KBM-7 (cell line): Measurements from ENCODE around the gene CAPN10.
"Not testable (repeated sequence)": the region's sequence is repeated elsewhere in the genome, so short reads cannot be mapped to it uniquely, and the experiment has no call there.

Experiments used
- DNase-seq: peaks from one replicate; pipeline ENCODE4 v3.0.0-alpha.2; 2015
- in situ Hi-C: fragments of 300-500 bp; cut with MboI; formaldehyde crosslinking; loops from 2 replicates; pipeline ENCODE4 v1.14.3; 2020; ENCODE audit warnings: low sequenced_read_pairs, low pct_unique_long_range_greater_than_20kb, mixed read lengths

CAPN10 gene

DNA sequence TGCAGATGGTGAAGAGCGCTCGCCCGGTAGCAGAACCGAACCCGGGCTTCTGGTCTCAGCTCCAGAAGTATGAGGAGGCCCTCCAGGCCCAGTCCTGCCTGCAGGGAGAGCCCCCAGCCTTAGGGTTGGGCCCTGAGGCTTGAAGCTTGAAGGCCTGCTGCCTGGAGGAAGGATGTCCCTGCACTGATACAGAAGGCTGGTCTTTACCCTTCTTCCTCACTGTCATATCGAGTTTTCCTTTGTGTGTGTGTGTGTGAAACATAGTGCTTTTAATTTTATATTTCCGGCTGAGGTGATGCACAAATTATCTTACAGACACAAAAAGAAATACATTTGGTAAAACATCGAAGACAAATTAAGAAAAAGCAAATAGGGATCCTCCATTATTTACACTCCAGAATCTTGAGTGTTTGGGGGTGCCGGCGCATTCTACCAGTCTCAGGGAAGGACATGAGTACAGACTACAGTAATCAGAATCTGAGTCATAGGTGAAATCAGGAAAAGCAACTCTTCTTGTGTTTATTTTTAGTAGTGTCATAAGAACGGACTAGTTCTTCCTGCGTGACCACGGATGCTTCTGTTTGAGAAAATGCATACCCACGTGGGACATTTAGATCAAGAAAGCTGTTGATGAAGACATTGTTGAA is 25.1 kb upstream of the CAPN10 start:
- in situ Hi-C loops, result no loop called here
- no peak for DNase-seq

DNA sequence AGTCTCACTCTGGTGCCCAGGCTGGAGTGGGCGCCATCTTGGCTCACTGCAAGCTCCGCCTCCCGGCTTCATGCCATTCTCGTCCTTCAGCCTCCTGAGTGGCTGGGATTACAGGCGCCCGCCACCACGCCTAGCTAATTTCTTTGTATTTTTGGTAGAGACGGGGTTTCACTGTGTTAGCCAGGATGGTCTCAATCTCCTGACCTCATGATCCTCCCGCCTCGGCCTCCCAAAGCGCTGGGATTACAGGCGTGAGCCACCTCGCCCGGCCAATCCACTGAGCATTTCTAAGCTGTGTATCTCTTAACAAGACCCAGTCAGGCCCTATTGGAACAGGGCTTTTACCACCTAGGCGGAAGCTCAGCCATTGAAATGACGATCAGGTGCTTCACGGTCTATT is 23.3 kb upstream of the CAPN10 start:
- in situ Hi-C loops, DNase-seq: not testable (repeated sequence)

DNA sequence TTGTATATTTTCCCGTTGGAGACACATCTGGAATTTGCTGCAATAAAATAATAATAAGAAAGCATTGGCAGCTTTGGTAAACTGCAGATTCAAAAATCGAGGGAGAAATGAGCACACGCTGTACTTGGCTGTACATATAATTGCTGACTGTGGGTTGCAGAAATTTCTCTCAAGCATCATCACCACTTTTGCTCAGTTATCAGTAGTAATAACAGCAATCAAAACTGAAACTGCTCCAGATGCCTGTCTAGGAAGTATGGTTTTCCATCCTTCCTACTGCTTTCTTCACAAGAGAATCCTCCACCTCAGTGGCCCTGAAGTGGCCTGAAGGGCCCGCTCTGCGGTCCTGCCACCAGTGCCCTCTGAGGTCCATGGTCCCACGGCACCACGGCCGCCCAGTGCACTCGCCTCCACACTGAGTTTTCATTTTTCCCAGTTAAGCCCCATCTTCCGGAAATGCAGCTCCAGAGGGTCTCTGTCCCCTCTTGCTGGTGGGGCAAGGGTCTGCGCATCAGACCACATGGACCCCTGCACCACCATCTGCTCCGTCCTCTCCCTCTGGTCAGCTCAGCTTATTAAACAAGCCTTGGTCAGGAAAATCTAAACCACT is 22.5 kb upstream of the CAPN10 start:
- in situ Hi-C loops, result no loop called here

DNA sequence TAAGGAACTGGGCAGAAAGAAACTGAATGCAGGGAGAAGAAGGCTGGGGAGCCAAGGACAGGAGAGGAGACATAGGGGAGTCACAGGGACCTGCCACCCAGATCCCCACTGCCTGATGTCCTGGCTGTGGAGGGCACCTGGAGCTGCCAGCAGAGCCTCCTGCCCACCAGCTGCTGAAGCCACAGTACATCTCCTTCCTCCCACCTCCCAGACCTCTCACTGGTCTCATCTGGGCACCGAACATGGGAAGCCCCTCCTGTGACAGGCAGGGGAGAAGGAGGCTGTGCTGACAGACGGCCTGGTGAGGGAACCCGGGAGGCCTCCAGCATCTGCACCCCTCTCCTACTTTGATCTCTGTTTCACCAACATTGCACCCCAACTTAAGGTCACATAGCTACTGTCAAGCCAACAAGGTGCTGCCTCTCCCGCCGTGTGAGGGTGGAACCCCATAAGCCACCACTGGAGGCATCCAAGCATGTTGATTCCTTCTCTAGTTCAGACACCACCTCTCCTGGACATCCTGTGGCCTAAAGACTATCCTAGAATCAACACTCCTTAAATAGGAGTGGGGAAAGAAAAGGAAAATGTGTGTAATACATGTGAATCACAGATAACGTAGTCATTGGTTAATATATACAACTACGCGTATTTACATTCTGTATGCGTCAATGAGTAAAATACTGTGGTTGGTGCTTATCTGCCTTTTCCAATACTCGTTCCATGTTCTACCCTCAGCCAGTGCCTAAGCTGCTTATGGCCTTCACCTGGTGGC is 21.8 kb upstream of the CAPN10 start:
- DNase-seq, result no peak
- in situ Hi-C loops, result no loop called here

More for the DNA sequence above, 22.5 kb upstream of the CAPN10 start:
- no peak for DNase-seq

DNA sequence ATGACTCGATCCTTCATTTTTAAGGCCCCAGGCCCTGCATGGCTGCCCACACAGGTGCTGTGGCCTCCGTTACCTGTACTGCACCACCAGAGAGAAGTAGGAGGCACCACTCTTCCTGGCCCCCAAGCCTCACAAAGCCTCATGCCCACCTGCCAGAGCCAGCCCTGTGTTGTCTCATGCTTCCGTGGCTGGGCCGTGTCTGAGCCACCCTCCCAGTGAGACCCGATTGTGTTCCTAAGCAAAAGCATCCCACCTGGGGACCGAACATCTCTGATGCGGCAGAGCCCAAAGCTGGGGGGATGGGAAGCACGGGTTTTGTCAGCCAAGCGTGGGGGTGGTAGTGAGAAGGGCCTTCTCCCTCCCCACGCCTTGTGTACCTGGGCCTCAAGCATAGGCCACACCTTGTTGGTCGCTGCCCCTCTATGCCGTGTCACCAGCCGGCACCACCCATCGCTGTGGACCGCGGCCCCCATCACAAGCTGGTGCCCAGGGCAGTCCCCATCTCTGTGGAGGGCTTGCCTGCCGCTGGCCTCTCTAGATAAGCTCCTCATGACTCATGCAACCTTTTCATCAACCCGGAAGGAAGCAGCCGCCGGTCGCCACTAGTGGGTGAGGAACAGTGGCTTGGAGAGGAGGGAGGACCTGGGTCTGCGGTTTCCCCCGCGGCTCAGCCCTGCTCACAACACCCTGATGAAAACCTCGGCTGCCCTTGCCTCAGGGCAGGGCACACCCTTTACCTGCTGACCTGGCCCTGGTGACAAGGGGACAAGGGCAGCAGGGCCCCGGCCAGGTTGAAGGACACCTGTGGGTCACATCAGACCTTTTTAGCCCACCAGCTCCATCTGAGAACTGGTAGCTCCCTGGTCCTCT is 21.0 kb upstream of the CAPN10 start:
- in situ Hi-C loops, result no loop called here
- DNase-seq, result peak; percentile 98

DNA sequence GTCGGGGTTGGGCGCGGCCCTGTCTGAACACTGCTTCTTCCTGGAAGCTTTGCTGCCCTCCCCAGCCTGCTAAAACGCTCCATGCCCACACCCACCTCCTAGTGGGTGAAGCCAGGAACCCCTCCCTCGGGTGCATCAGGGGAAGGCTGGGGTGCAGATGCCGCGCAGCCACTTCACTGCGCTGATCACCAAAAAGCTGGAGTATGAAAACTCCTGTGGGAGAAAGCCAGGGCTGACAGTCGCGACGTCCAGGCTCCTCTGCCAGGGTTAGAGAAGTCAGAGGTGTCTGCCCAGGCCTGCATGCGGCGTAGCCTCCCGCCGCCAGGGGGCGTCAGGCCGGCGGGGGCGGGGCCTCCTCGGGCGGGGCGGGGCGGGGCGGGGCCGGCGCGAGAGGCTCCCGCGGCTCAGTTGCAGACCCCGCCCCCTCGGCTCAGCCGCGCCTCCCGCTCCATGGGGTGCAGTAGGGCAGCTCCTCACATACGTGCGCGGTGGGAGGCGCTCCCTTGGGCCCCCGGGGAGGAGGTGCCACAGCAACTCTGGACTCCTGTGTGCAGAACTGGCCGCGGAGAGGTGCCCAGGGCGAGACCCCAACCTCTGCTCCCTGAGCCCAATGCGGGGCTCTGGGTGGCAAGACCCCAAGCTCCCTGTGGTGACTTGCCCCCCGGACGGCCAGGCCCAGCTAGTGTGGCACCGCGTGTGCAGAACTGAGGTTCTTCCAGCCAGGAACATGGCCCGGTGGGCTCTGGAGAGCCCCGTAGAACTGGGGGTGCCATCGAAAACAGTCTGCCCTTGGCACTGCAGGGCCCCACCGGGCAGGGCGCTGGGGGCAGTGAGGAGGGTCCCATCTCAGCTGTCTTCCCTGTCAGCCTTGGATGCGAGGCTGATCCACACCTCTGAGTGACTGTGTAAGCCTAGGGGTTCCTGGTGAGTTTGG is 20.1 kb upstream of the CAPN10 start:
- in situ Hi-C loops, result no loop called here

DNA sequence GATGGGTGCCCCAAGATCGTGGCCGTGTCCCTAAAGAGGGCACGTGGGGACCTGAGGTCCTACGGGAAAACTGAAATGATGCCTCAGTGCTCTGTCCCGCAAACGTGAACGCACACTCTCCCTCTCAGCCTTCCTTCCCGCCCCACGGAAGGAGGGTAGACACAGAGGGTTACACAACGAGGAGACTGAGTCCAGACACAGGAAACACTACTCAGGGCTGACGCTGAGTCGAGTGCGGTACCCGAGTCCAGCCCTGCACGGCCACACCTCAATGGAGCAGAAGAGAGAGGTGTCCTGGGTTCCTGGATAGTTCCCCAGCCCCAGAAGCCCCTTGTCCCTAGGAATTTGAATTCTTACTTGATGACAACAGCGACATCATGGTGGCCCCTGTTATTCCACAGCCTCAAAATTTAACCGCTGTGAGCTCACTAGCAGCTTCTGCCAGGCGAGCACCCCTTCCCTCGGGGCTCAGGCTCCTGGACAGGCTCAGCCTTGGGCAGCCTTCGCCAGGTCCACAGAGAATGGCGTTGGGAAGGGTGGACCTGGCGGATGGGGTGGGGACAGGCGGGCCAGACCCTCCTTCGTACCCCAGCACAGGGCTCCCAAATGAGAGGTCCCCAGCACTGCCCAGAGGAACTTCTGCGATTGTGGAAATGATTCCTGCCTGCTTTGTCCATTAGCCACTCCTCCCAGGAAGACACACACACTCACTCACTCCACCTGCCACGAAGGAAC is 19.2 kb upstream of the CAPN10 start:
- in situ Hi-C loops, result no loop called here
- DNase-seq, result peak; percentile 20

More for the DNA sequence above, 20.1 kb upstream of the CAPN10 start:
- peak; percentile 80 for DNase-seq

DNA sequence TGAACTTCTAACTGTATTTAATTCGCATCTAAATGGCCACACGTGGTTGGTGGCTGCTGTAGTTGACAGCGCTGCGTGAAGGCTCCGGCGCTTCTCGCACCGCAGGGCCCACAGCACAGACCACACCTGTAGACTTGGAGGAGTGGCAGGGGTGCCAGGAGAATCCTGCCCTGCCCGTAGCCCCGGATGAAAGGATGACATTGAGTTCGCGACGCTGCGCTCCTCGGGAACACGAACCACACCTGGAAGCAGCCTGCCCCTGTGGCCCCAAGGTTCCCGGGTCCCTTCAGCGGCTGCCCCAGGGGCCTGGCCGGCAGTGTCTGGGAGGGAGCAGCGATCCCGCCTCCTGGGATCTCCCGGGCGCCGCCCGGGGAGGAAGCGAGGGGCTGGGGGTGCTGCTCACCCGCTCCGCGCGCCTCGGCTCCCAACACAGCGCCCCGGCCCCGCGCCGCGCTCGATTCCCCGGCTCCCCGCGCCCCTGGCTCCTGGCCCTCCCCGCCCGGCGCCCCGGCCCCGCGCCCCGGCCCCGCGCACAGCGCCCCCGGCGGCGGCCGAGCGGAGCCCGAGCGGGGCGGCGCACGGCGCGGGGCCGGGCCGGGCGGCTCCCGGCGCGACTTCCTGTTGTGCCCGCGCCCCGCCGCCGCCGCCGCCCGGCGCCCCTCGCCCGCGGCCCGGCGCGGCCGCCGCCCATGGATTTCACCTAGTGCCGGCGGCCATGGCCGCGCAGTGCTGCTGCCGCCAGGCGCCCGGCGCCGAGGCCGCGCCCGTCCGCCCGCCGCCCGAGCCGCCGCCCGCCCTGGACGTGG is 18.5 kb upstream of the CAPN10 start, which contains the start of gene RNPEPL1:
Gene RNPEPL1 (plus strand): TSS at position 613 of the 806 bp plus-strand sequence. CDS start 103 bp downstream, at position 716.
- in situ Hi-C loops, result no loop called here
- DNase-seq, result peak; percentile 52

DNA sequence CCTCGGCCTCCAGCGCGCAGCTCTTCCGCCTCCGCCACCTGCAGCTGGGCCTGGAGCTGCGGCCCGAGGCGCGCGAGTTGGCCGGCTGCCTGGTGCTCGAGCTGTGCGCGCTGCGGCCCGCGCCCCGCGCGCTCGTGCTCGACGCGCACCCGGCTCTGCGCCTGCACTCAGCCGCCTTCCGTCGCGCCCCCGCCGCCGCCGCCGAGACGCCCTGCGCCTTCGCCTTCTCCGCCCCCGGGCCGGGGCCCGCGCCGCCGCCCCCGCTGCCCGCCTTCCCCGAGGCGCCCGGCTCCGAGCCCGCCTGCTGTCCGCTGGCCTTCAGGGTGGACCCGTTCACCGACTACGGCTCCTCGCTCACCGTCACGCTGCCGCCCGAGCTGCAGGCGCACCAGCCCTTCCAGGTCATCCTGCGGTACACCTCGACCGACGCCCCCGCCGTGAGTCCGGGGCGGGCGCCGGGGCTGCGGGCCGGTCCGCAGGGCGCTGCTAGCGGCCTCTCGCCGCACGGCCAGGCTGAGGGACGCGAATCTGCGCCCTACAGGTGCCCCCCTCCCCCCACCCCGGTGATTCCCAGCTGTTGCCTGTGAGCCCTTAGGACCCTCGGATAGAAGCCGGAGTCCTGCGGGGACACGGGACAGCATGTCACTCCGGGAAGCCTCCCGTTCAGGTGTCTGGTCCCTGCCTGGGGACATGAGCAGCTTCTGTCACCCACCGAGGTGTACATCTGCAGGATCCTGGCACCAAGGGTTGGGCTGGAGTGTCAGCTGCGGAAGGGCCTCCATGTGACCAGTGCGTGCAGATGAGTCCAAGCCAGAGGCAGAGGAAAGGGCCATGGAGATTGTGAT is 17.6 kb upstream of the CAPN10 start:
- DNase-seq, result peak; percentile 39
- in situ Hi-C loops, result no loop called here

DNA sequence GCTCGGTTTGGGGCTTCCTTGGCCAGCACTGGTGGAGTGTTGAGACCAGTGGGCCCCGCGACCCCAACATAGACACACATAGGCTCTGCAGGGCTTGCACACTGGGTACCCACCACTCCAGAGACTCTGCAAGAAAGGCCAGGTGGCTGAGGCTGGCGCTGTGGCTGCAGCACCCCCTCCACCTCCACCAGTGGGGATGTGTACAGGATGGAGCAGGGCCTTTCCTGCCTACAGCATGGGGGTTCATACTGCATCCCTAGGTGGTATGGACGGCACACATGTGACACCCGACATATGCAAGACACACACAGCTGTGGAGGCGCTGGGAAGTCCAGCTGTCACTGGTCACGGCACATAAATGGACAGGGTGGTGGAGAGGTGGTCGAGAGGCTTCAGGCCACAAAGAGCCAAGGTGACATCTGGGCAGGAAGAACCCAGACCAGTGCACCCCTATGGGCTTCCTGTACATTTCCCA is 17.0 kb upstream of the CAPN10 start:
- in situ Hi-C loops, result no loop called here
- DNase-seq, result no peak

DNA sequence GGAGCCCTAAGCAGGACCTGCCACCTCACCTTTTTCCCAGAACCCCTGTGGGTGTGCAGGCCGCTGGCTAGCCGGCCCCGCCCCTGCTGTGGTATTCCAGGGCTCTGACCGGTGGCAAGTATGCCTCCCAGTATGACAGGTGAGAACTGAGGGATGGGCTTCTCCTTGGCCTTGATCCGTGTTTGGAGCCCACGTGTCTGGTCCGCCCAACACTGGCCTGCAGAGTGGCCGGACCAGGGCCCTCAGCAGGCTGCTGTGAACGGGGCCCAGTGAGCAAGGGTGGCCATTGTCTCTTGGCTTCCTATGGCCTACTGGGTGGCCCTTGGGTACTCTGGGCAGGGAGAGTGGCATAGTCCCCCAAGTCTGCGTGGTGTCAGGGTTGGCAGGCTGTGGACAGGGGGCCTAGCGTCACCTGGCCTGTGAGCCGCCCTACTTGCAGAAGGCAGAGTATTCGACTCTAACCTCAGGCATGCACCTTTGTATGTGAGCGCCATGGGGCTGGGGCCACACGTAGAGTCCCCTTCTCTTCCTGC is 16.5 kb upstream of the CAPN10 start:
- in situ Hi-C loops, result no loop called here

DNA sequence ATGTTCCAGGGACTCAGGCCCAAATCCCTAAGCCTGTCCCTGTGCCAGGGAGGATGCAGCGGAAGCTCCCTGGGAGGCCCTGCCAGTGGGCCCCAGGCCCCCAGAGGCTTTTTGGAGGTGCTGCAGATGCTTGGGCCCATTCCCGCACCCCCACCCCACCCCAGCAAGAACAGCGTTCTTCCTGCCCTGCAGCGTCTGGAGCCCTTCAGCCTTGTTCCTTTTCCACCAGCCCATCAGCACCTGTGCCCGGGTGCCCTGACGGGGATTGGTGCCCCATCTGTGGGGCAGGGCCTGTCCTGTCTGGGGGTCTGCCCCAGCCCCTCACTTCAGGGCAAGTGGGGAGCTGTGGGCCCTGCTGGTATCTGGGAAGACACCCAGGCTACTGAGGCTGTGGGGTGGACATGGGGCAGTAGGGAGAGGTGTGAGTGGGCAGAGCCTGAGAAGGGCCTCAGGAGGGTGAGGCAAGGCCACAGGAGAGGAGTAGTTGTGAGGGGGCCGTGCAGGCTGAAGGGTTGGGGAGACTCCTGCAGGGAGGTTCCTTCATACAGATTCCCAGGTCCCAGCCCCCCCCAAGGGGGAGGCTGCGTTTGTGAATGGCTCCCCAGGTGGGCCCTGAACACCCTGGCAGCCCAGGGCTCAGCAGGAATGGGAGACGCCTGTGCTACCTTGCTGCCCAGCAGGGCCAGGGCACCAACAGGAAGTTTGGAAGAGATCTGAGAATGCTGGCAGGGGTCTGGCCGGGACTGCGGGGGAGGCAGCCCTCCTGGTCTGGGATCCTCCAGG is 15.8 kb upstream of the CAPN10 start:
- no peak for DNase-seq
- in situ Hi-C loops, result no loop called here

More for the DNA sequence above, 16.5 kb upstream of the CAPN10 start:
- DNase-seq, result no peak

DNA sequence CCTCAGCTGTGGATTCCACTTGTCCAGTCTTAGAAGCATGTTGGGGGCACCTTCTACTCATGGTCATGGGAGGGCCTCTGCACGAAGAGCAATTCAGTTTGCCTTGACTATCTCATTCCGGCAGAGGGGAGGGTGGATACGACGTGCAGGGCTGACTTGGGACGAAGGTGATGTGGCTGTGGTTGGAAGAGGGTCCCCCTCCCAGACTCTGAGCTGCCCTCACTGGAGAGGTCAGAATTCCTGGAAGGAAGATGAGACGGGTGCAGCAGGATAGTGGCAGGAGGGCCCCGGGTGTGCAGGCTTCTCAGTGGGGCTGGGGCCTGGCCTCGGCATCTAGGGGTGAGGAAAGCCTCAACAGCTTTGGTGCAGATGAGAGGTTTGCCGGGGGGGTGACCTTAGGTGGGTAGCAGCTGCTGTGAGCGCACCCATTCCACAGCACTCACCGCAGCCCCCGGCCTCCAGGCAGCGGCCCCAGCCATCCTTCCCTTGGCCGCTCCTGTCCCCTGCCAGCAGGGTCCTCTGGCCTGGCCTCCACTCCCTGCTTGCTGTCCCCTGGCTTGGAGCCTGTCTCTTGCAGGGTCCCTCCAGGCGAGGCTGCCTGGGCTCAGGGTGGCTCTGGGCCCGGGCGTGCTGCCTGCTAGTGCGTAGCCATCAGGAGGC is 15.1 kb upstream of the CAPN10 start:
- DNase-seq, result no peak
- in situ Hi-C loops, result no loop called here
